ENCODE results near the gene SUPT5H. TPM values are rescaled to one million over a fixed set of nuclear protein-coding genes. Genes with fewer than 3 reads are reported as not detected.

SUPT5H gene
- total and polyA plus RNA-seq, 2 of the 13 experiments (the other 11 are each of a cell fraction or from before 2014, with no cell fraction given): 48.2 to 51.7 TPM

- TF ChIP-seq HNF1B (CRISPR knock-in tag; IDR thresholded peaks at IDR 0.05) (peak; percentile 67), HMG20B (CRISPR knock-in tag; conservative IDR thresholded peaks at IDR 0.05) (no peak), GATAD1 (CRISPR knock-in tag; IDR thresholded peaks at IDR 0.05) (no peak), ZC3H4 (CRISPR knock-in tag; IDR thresholded peaks at IDR 0.05; ENCODE audit: borderline replicate concordance) (no peak), POLR2A (IDR thresholded peaks at IDR 0.05; ENCODE audit: insufficient read depth in 1 of 2, low read depth in 2 of 2, low read length in 2 of 2) (no peak), DNMT3B (CRISPR knock-in tag; conservative IDR thresholded peaks at IDR 0.05) (no peak), ATF4 (CRISPR knock-in tag; IDR thresholded peaks at IDR 0.05) (no peak), ZIK1 (CRISPR knock-in tag; IDR thresholded peaks at IDR 0.05; ENCODE audit: borderline replicate concordance, low read depth) (no peak), ZNF550 (CRISPR knock-in tag; IDR thresholded peaks at IDR 0.05; ENCODE audit: borderline replicate concordance) (0 out of 2 replicates have a peak, but pooled peaks have one; percentile 41), SIN3B (IDR thresholded peaks at IDR 0.05; ENCODE audit: low read length) (no peak), PRDM15 (CRISPR knock-in tag; IDR thresholded peaks at IDR 0.05) (no peak), ZMAT3 (CRISPR knock-in tag; conservative IDR thresholded peaks at IDR 0.05) (0 out of 2 replicates have a peak, but pooled peaks have one; percentile 54), ZNF546 (CRISPR knock-in tag; conservative IDR thresholded peaks at IDR 0.05) (no peak), ZC3H13 (CRISPR knock-in tag; IDR thresholded peaks at IDR 0.05) (no peak), MTF1 (CRISPR knock-in tag; IDR thresholded peaks at IDR 0.05) (no peak), NCOR1 (IDR thresholded peaks at IDR 0.05; ENCODE audit: borderline replicate concordance, low read length) (no peak), HIC2 (CRISPR knock-in tag; IDR thresholded peaks at IDR 0.05; ENCODE audit: low read depth) (no peak), ZFP36 (IDR thresholded peaks at IDR 0.05; ENCODE audit: borderline replicate concordance, low read depth, low read length, partially characterized antibody) (no peak), ZNF737 (CRISPR knock-in tag; IDR thresholded peaks at IDR 0.05; ENCODE audit: borderline replicate concordance) (no peak), SIX1 (CRISPR knock-in tag; IDR thresholded peaks at IDR 0.05; ENCODE audit: borderline replicate concordance) (no peak), ZNF251 (CRISPR knock-in tag; IDR thresholded peaks at IDR 0.05) (no peak), MTERF4 (CRISPR knock-in tag; IDR thresholded peaks at IDR 0.05) (no peak)
Observed at GRCh38 chr19:39413911-39414608, 31.3 kb upstream of the SUPT5H start (continued).
